IMR-90 (cell line): ENCODE results near the gene DPYSL3. TPM values are rescaled to one million over a fixed set of nuclear protein-coding genes. Genes with fewer than 3 reads are reported as not detected.

ENCODE experiments used
- ATAC-seq: fragments of 200-7000 bp; cut with Tn5 transposase; 2 replicates; pipeline ENCODE4 v1.9.1; 2020; ENCODE audit warnings: low read depth, mild to moderate bottlenecking, moderate library complexity
- BruUV-seq: library from RNA; stranded (reverse); fragments of 400-500 nt; replicated peaks from 2 replicates; lab custom pipeline; 2021; lab: Mats Ljungman, UMichigan
- CTCF ChIA-PET: fragments of 300-600 bp; formaldehyde crosslinking; extraction: SDS; loops from one replicate; lab custom pipeline; 2021; ENCODE audit warnings: antibody characterized with exemption; lab: Yijun Ruan, JAX
- POLR2A ChIA-PET: fragments of 300-600 bp; sonication (Branson Sonifier 250); formaldehyde crosslinking; loops from one replicate; lab custom pipeline; 2022; ENCODE audit warnings: antibody characterized with exemption; ENCODE audit not compliant: unreplicated experiment; lab: Charles Lee
- DNase-seq: peaks from one replicate; pipeline ENCODE4 v3.0.0; 2013
- H2AFZ ChIP-seq: replicated peaks from 2 replicates; pipeline ENCODE3; 2013; ENCODE audit warnings: low read length, mild to moderate bottlenecking; ENCODE audit not compliant: poor library complexity
- H2AK5ac ChIP-seq: 2 replicates; pipeline ENCODE4 v1.6.1; 2013; ENCODE audit warnings: low read depth, low read length, inconsistent platforms
- H2AK9ac ChIP-seq: replicated peaks from 2 replicates; pipeline ENCODE3; 2013; ENCODE audit warnings: mild to moderate bottlenecking, low read depth, low read length, moderate library complexity; ENCODE audit not compliant: poor library complexity
- H2BK120ac ChIP-seq: 2 replicates; pipeline ENCODE4 v1.6.1; 2013; ENCODE audit warnings: low read depth, low read length, inconsistent platforms
- H2BK15ac ChIP-seq: 3 replicates; pipeline ENCODE4 v1.6.1; 2013; ENCODE audit warnings: low read depth, low read length, inconsistent platforms
- H2BK20ac ChIP-seq: 2 replicates; pipeline ENCODE4 v1.6.1; 2013; ENCODE audit warnings: low read depth, mild to moderate bottlenecking, inconsistent platforms, low read length, moderate library complexity
- H2BK5ac ChIP-seq: 2 replicates; pipeline ENCODE4 v1.6.1; 2013; ENCODE audit warnings: mild to moderate bottlenecking, low read depth, low read length, inconsistent platforms; ENCODE audit not compliant: poor library complexity, severe bottlenecking
- H3K14ac ChIP-seq: replicated peaks from 2 replicates; pipeline ENCODE4 v1.6.1; 2013; ENCODE audit warnings: low read depth, low read length, inconsistent platforms
- H3K18ac ChIP-seq: 2 replicates; pipeline ENCODE4 v1.6.1; 2013; ENCODE audit warnings: low read depth, low read length, control low read depth
- H3K23ac ChIP-seq: 2 replicates; pipeline ENCODE4 v1.6.1; 2013; ENCODE audit warnings: low read depth, low read length, inconsistent platforms
- H3K27ac ChIP-seq: 2 replicates; pipeline ENCODE4 v1.5.1; 2013; ENCODE audit warnings: mild to moderate bottlenecking, control low read depth, low read length; ENCODE audit not compliant: insufficient read depth
- H3K27me3 ChIP-seq: 2 replicates; pipeline ENCODE4 v1.6.1; 2013; ENCODE audit warnings: low read length; ENCODE audit not compliant: control insufficient read depth, insufficient read depth
- H3K36me3 ChIP-seq: 2 replicates; pipeline ENCODE4 v1.6.1; 2013; ENCODE audit warnings: low read length, mixed read lengths; ENCODE audit not compliant: control insufficient read depth, insufficient read depth
- H3K4ac ChIP-seq: 2 replicates; pipeline ENCODE4 v1.6.1; 2013; ENCODE audit warnings: low read depth, low read length, inconsistent platforms
- H3K4me1 ChIP-seq: 2 replicates; pipeline ENCODE4 v1.6.1; 2013; ENCODE audit warnings: low read length, mixed read lengths; ENCODE audit not compliant: control insufficient read depth, insufficient read depth
- H3K4me2 ChIP-seq: 2 replicates; pipeline ENCODE4 v1.6.1; 2013; ENCODE audit warnings: low read depth, mild to moderate bottlenecking, control low read depth, low read length, moderate library complexity
- H3K4me3 ChIP-seq: 2 replicates; pipeline ENCODE4 v1.5.1; 2013; ENCODE audit warnings: low read depth, mild to moderate bottlenecking, control low read depth, low read length, moderate library complexity; ENCODE audit not compliant: insufficient read depth
- H3K56ac ChIP-seq: 2 replicates; pipeline ENCODE4 v1.6.1; 2013; ENCODE audit warnings: low read length, inconsistent platforms; ENCODE audit not compliant: insufficient read depth; ENCODE audit errors: extremely low read depth
- H3K79me1 ChIP-seq, 2 experiments: 2 replicates each; pipeline ENCODE4 v1.6.1; 2013; ENCODE audit warnings: low read length in 2 of 2, inconsistent platforms in 1 of 2, low read depth in 1 of 2
- H3K9ac ChIP-seq: 2 replicates; pipeline ENCODE4 v1.6.1; 2013; ENCODE audit warnings: low read depth, low read length, control low read depth
- H3K9me1 ChIP-seq: 2 replicates; pipeline ENCODE4 v1.6.1; 2013; ENCODE audit warnings: low read length, inconsistent platforms; ENCODE audit not compliant: insufficient read depth
- H3K9me3 ChIP-seq: 2 replicates; pipeline ENCODE4 v1.6.1; 2013; ENCODE audit warnings: low read length; ENCODE audit not compliant: control insufficient read depth, insufficient read depth
- H4K20me1 ChIP-seq: 2 replicates; pipeline ENCODE4 v1.6.1; 2013; ENCODE audit warnings: low read length, inconsistent platforms; ENCODE audit not compliant: insufficient read depth
- H4K5ac ChIP-seq: 2 replicates; pipeline ENCODE4 v1.6.1; 2013; ENCODE audit warnings: mild to moderate bottlenecking, low read depth, low read length, control low read depth
- H4K8ac ChIP-seq, 2 experiments: 2 replicates each; pipeline ENCODE4 v1.6.1; 2013; ENCODE audit warnings: low read depth in 2 of 2, low read length in 2 of 2, control low read depth in 1 of 2, inconsistent platforms in 1 of 2
- H4K91ac ChIP-seq: 2 replicates; pipeline ENCODE4 v1.6.1; 2013; ENCODE audit warnings: low read depth, low read length, inconsistent platforms; ENCODE audit not compliant: insufficient read depth
- MAFK ChIP-seq: IDR thresholded peaks from 2 replicates; pipeline ENCODE4 v1.6.1; 2012; ENCODE audit warnings: low read depth, low read length, improper control_type of control experiment
- RAD21 ChIP-seq: IDR thresholded peaks from 2 replicates; pipeline ENCODE4 v1.6.1; 2012; ENCODE audit warnings: low read length, improper control_type of control experiment
- RCOR1 ChIP-seq: IDR thresholded peaks from 2 replicates; pipeline ENCODE4 v1.6.1; 2012; ENCODE audit warnings: mild to moderate bottlenecking, low read length, improper control_type of control experiment; ENCODE audit not compliant: insufficient replicate concordance
- SMC3 ChIP-seq: fragments of 150-350 bp; IDR thresholded peaks from 2 replicates; pipeline ENCODE4 v1.6.1; 2016; ENCODE audit warnings: low read depth, mild to moderate bottlenecking, antibody characterized with exemption, low read length, moderate library complexity
- WGBS, 2 experiments: methylation state at CpG; one replicate each; pipeline versions ENCODE4 v1.1.5 to v1.1.7; 2013; ENCODE audit warnings: missing lambda C conversion rate in 2 of 2; ENCODE audit not compliant: insufficient read length in 1 of 2; ENCODE audit errors: extremely low coverage in 2 of 2; 5-methylcytosine and 5-hydroxymethylcytosine counted together
- dilution Hi-C: fragments of 300-500 bp; cut with HindIII; formaldehyde crosslinking; loops from one replicate; pipeline ENCODE4 v1.14.3; 2018; ENCODE audit warnings: low sequenced_read_pairs; ENCODE audit not compliant: unreplicated experiment
- in situ Hi-C: fragments of 300-500 bp; cut with MboI; formaldehyde crosslinking; loops from 3 replicates; pipeline ENCODE4 v1.14.3; 2019; ENCODE audit warnings: low sequenced_read_pairs, inconsistent platforms, mixed read lengths
- intact Hi-C: fragments of 100-400 bp; cut with micrococcal nuclease; formaldehyde crosslinking; loops from 2 replicates; pipeline ENCODE4 v1.10.0; 2022
- polyA plus RNA-seq, 3 experiments: library from polyadenylated mRNA; depleted of rRNA; stranded (reverse); fragments of >200 nt; gene quantifications; 2 replicates each; pipeline ENCODE4 v1.2.3, GENCODE V29; 2012; ENCODE audit warnings: low replicate concordance in 1 of 3
- total RNA-seq: library from RNA; depleted of rRNA; stranded (reverse); fragments of >200 nt; gene quantifications from 2 replicates; pipeline ENCODE4 v1.2.3, GENCODE V29; 2012
- TF ChIP-seq, protein P1 (sequence below): conservative IDR thresholded peaks from 2 replicates; pipeline ENCODE4 v1.5.1; 2012; ENCODE audit warnings: mild to moderate bottlenecking, low read depth, low read length, improper control_type of control experiment

The DPYSL3 gene
- total and polyA plus RNA-seq, 2 of the 4 experiments (the other 2 are of a cell fraction): 50.2 to 60.9 TPM

DNA sequence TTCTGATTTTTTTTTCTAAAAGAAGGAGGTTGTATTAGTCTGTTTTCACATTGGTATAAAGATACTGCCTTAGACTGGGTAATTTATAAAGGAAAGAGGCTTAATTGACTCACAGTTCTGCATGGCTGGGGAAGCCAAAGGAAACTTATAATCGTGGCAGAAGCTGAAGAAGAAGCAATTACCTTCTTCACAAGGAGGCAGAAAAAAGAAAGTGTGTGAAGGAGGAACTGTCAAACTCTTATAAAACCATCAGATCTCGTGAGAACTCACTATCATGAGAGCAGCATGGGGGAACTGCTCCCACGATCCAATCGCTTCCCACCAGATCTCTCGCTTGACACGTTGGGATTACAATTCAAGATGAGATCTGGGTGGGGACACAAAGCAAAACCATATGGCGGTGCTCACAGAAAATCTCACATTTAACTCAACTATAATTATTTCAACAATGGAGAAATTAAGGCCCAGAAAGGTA, 27.1 kb downstream of the DPYSL3 start:
- 0 out of 3 replicates have a peak overlapping the region, but pooled peaks have one; percentile 20 for H2BK15ac ChIP-seq
- H3K36me3 ChIP-seq: no peaks in the 10 kb centered on the region
- no peak overlapping the region for H3K27ac ChIP-seq
- H4K5ac ChIP-seq: no peak overlapping the region
- no peak overlapping the region for H2AFZ ChIP-seq
- H2BK20ac ChIP-seq: peak overlapping the region; percentile 69
- H3K4me3 ChIP-seq: no peak overlapping the region
- 0 out of 2 replicates have a peak, but pooled peaks cover 4% of the 10 kb centered on the region for H4K20me1 ChIP-seq
- no peaks in the 10 kb centered on the region for H3K27me3 ChIP-seq
- CTCF ChIA-PET: interaction anchor here (0.6 to 1.2 kb wide), 4 partner anchors 11 to 77 kb away, joined by 3 read pairs; no protein-coding TSS in a partner anchor
- TF ChIP-seq RCOR1 (no peak), MAFK (no peak), SMC3 (no peak), RAD21 (no peak)
- TF ChIP-seq, protein P1, sequence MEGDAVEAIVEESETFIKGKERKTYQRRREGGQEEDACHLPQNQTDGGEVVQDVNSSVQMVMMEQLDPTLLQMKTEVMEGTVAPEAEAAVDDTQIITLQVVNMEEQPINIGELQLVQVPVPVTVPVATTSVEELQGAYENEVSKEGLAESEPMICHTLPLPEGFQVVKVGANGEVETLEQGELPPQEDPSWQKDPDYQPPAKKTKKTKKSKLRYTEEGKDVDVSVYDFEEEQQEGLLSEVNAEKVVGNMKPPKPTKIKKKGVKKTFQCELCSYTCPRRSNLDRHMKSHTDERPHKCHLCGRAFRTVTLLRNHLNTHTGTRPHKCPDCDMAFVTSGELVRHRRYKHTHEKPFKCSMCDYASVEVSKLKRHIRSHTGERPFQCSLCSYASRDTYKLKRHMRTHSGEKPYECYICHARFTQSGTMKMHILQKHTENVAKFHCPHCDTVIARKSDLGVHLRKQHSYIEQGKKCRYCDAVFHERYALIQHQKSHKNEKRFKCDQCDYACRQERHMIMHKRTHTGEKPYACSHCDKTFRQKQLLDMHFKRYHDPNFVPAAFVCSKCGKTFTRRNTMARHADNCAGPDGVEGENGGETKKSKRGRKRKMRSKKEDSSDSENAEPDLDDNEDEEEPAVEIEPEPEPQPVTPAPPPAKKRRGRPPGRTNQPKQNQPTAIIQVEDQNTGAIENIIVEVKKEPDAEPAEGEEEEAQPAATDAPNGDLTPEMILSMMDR: no peak
- H3K79me1 ChIP-seq: peaks cover 35 to 54% of the 10 kb centered on the region in 2 experiments; a peak in 3 of 4 replicates
- H2BK120ac ChIP-seq: peak overlapping the region; percentile 20; the same call in 1 of the 2 replicates
- no peak overlapping the region for H3K9ac ChIP-seq
- 0 out of 2 replicates have a peak overlapping the region, but pooled peaks have one; percentile 45 for H4K91ac ChIP-seq
- H3K9me1 ChIP-seq: peaks cover 7% of the 10 kb centered on the region
- ATAC-seq (no peak), DNase-seq (no peak)
- H2BK5ac ChIP-seq: peak overlapping the region; percentile 20
- peak overlapping the region; percentile 80; the same call in 1 of the 2 replicates for H3K18ac ChIP-seq
- BruUV-seq: no TSS peak
- POLR2A ChIA-PET: interaction anchor here (1.1 kb wide), 1 partner anchor 9 kb away, joined by 4 read pairs; no protein-coding TSS in a partner anchor
- H2AK9ac ChIP-seq: no peak overlapping the region
- in situ Hi-C loops: no loop called here
- peak overlapping the region; percentile 76; the same call in 1 of the 2 replicates for H2AK5ac ChIP-seq
- H3K23ac ChIP-seq: no peak overlapping the region
- no peaks in the 10 kb centered on the region for H3K9me3 ChIP-seq
- peaks cover 16% of the 10 kb centered on the region for H3K4me1 ChIP-seq
- H4K8ac ChIP-seq: no peak overlapping the region
- peak overlapping the region; percentile 44 for H3K4ac ChIP-seq
- no CpG with 5 or more reads among the region's 7 CpGs for WGBS, 2 experiments
- dilution Hi-C loops: no loop called here
- H3K56ac ChIP-seq: no peak overlapping the region
- no peak overlapping the region for H3K4me2 ChIP-seq
- intact Hi-C loops: no loop called here
- H3K14ac ChIP-seq: 0 out of 2 replicates have a peak overlapping the region, but pooled peaks have one; percentile 13
